HG03457 (cell line): ENCODE data around the gene SMIM44.
A peak's percentile ranks its signal among the peaks of the same experiment; 100 is the strongest.
"Not testable (repeated sequence)": the region's sequence is repeated elsewhere in the genome, so short reads cannot be mapped to it uniquely, and the experiment has no call there.

Source experiments
- ATAC-seq: cut with Tn5 transposase; IDR thresholded peaks from one replicate; pipeline ENCODE4 v1.9.1; 2021; ENCODE audit warnings: moderate number of reproducible peaks; ENCODE audit not compliant: unreplicated experiment

The SMIM44 gene

GRCh38 chr19:3518255-3518654, 35.0 kb upstream of the SMIM44 start:
- no peak for ATAC-seq

DNA sequence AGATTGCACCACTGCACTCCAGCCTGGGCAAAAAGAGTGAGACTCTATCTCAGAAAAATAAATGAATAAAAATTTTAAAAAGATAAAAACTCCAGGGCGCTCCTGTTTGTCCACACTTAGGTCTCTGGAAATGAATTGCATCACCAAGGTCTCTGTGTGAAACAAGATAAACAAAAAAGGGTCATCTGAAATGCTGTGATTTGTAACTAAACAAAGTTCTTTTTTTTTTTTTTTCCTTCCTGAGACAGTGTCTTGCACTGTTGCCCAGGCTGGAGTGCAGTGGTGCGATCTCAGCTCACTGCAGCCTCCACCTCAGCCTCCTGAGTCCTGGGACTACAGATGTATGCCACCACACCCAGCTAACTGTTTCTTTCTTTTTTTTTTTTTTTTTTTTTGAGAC, 34.4 kb upstream of the SMIM44 start:
- no peak for ATAC-seq

GRCh38 chr19:3516675-3517207, 33.5 kb upstream of the SMIM44 start:
- no peak for ATAC-seq

DNA sequence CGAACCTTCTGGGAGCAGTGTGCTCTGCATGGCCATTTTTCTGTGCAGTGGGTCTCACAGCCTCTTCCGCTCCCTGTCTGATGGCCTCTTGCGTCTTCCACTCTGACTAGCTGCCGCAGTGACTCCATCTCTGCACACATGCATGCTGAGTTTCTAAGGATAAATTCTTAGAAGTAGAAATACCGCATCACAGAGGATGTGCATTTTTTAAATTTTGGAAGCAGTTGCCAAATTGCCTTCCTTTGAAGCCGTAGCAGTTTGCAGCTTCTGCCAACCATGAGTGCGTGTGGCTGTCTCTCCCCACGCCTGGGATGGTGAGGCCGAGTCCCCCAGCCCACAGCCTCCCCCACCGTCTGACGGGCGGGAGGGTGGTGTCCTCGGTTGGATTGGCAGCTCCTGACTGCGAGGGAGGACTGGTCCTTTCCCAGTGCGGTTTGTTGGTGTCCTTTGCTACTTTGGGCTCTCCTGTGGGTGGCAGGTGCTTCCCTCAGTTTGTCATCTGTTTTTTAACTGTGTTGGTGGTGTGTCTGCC, 32.7 kb upstream of the SMIM44 start:
- no peak for ATAC-seq

GRCh38 chr19:3514930-3515329, 31.7 kb upstream of the SMIM44 start:
- ATAC-seq = no peak

DNA sequence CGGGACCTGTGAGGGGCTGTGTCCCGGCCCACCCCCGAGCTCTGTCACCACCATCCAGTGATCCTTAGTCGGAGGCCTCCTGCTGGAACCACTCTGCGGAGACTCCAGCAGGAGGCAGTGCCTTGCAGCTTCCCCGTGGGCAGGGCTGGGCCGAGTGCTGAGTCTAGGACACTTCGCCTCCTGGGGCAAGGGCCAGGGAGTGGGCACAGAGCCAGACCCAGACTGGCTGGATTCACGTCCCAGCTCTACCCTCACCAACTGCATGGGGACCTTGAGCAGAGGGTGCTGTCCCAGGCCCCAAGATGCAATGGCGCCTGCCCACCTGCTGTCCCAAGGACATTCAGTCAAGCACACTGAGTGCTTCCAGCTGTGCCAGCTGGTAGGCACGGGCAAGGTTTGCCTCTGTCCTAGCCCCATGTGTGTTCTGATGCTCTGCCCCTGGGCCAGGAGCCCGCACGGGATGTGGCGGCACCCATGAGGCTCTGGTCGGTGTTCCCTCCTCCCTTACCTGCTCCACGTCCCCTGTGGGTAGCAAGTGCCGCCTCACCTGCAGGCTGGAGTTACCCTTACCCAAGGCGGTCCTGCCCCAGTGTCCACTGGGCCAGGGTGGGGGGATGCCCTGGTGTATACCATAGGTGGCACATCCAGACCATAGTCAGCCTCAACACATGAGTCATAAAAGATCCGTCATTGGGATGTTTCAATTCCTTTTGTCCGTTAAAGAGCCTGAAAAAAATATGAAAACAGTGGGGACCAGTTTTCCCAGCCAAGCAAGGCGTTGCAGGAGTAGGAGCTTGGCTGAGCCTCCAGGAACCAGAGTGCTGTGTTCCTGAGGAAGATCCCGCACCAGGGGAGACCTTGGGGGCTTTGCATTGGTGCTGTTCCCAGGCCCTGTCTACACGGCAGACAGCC, 30.2 kb upstream of the SMIM44 start:
- ATAC-seq = no peak

- no peak for ATAC-seq
Measured at GRCh38 chr19:3512562-3513228, 29.5 kb upstream of the SMIM44 start.

DNA sequence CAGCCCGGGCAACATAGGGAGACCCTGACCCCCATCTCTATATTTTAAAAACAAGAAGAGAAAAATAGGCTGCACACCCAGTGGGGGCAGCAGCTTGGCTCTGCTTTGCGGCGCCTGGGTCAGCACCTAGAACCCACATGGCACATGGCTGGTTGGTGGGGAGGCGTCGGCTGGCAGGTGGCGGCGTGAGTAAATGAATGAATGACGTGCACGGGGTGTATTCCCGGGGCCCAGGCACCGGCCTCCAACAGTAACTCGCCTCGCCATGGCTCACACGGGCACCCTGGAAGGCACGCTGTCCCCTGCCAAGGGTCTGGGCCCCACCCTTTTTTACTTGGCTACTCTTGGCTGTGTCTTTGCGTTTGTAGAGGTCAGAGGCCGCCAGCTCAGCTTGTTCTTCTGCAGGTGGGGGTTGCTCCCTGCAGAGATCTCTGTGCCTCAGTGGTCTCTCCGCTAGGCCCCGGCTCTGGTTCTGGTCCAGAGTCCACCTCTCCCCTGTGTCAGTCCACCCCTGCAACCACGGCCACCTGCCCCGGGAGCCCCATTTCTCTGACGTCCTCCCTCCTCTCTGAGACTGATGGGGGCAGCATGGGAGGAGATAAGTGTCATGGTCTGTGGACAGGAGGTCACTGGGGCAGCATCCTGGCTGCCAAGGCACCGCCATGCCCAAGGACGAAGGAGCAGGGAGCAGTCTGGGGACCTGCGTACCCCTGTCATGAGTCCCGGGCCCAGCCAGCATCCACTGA, 28.4 kb upstream of the SMIM44 start:
- ATAC-seq = no peak

- no peak for ATAC-seq
Measured at GRCh38 chr19:3510727-3511126, 27.5 kb upstream of the SMIM44 start.

DNA sequence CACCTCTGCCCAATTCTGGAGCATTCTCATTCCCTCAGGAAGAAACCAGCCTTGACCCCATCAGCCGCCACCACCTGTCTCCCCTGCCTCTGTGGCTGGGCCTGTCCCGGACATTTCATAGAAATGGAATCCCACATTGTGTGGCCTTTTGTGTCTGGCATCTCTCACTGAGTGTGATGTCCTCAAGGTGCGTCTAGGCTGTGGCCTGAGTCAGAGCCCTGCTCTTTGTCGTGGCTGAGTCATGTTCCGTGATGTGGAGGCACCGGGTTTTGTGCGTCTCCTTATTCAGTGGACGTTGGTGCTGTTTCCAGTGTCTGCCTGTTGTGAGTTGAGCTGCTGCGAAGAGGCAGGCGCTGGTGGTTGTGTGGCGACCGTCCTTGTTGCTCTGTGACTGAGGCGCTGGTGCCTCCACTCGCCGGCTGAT, 26.3 kb upstream of the SMIM44 start:
- no peak for ATAC-seq

GRCh38 chr19:3508771-3509535, 25.7 kb upstream of the SMIM44 start:
- no peak for ATAC-seq

- not testable (repeated sequence) for ATAC-seq
Measured at GRCh38 chr19:3508121-3508661, 24.9 kb upstream of the SMIM44 start.

GRCh38 chr19:3507371-3508120, 24.3 kb upstream of the SMIM44 start:
- ATAC-seq = no peak

- ATAC-seq = no peak
Measured at GRCh38 chr19:3506384-3507340, 23.4 kb upstream of the SMIM44 start.

- ATAC-seq = peak; percentile 63
Measured at GRCh38 chr19:3505598-3506383, 22.6 kb upstream of the SMIM44 start, which contains the start of gene FZR1. TSS of gene FZR1 (plus strand) at chr19:3506311. CDS start at chr19:3522990, 16,679 bp downstream.

- no peak for ATAC-seq
Measured at GRCh38 chr19:3504735-3505134, 21.5 kb upstream of the SMIM44 start.

- no peak for ATAC-seq
Measured at GRCh38 chr19:3503036-3503572, 19.9 kb upstream of the SMIM44 start.
